ENCODE results near the gene GUCY1A1.

Gene GUCY1A1

GRCh38 chr4:155673453-155673979 lies 6.9 kb downstream of the GUCY1A1 start:
- H3K4me2 ChIP-seq (ENCODE audit: low read length), result no peak overlapping the region
- H3K27me3 ChIP-seq (ENCODE audit: control insufficient read depth, insufficient read depth, low read length), result no peaks in the 10 kb centered on the region
- no peak for TF ChIP-seq CTCF (IDR thresholded peaks at IDR 0.05)
- H3K79me2 ChIP-seq, result no peaks in the 10 kb centered on the region
- no peaks in the 10 kb centered on the region for H3K36me3 ChIP-seq (ENCODE audit: control insufficient read depth, insufficient read depth, low read length)
- H2AFZ ChIP-seq, result no peak overlapping the region
- no peaks in the 10 kb centered on the region for H3K9me3 ChIP-seq (ENCODE audit: control insufficient read depth, low read length)
- H3K4me3 ChIP-seq (ENCODE audit: low read depth, low read length), result no peak overlapping the region
- peaks cover 3% of the 10 kb centered on the region for H3K4me1 ChIP-seq
- no peak overlapping the region for H3K27ac ChIP-seq
- no peak overlapping the region for H3K9ac ChIP-seq

DNA sequence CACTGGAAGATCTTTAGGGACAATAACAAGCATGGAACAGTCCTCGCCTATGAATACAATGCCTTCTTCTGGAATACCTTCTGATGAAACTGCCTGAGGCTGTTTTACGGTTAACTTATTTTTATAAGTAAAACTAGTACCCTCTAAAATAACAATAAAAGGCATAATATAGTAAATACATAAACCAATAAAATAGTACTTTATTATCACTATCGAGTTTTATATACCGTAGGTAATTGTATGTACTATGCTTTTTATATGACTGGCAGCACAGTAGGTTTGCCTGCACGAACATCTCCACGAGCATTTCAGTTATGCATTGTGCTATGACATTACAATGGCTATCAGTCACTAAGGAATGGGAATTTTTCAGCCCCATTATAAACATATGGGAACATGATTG lies 8.0 kb downstream of the GUCY1A1 start:
- H3K9ac ChIP-seq, result no peak overlapping the region
- no peak overlapping the region for H2AFZ ChIP-seq
- no peaks in the 10 kb centered on the region for H3K27me3 ChIP-seq (ENCODE audit: control insufficient read depth, insufficient read depth, low read length)
- H3K27ac ChIP-seq, result no peak overlapping the region
- peaks cover 3% of the 10 kb centered on the region for H3K4me1 ChIP-seq
- no peaks in the 10 kb centered on the region for H3K9me3 ChIP-seq (ENCODE audit: control insufficient read depth, low read length)
- H3K36me3 ChIP-seq (ENCODE audit: control insufficient read depth, insufficient read depth, low read length), result no peaks in the 10 kb centered on the region
- no peak overlapping the region for H3K4me2 ChIP-seq (ENCODE audit: low read length)
- TF ChIP-seq CTCF (IDR thresholded peaks at IDR 0.05), result no peak
- H3K4me3 ChIP-seq (ENCODE audit: low read depth, low read length), result no peak overlapping the region
- no peaks in the 10 kb centered on the region for H3K79me2 ChIP-seq

GRCh38 chr4:155675709-155676429 lies 9.2 kb downstream of the GUCY1A1 start:
- no peak for TF ChIP-seq CTCF (IDR thresholded peaks at IDR 0.05)
- Histone ChIP-seq H3K9me3 (ENCODE audit: control insufficient read depth, low read length) (no peaks in the 10 kb centered on the region), H3K79me2 (no peaks in the 10 kb centered on the region), H3K9ac (no peak overlapping the region), H3K4me3 (ENCODE audit: low read depth, low read length) (no peak overlapping the region), H3K4me2 (ENCODE audit: low read length) (no peak overlapping the region), H3K27me3 (ENCODE audit: control insufficient read depth, insufficient read depth, low read length) (no peaks in the 10 kb centered on the region), H3K27ac (no peak overlapping the region), H2AFZ (peak overlapping the region; percentile 46), H3K4me1 (peaks cover 3% of the 10 kb centered on the region), H3K36me3 (ENCODE audit: control insufficient read depth, insufficient read depth, low read length) (no peaks in the 10 kb centered on the region)

DNA sequence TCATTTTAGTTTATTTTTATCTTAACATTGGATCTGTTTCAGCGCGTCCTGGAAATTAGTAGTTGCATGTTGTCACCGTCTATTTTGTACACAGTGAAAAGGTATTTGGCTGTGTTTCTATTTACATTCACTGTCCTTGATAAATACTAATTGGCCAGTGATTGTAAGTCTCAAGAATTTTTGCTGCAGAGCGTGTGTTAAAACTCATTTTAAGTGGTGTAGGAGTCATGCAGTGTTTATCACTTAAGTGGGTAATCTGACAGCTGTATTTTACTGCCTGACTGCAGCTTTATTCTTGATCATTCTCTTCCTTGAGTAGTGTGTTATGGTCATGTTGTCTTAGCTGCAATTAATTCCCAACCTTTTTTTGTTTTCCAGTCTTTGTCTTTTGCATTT lies 9.8 kb downstream of the GUCY1A1 start:
- Histone ChIP-seq H3K4me2 (ENCODE audit: low read length) (peak overlapping the region; percentile 7), H2AFZ (no peak overlapping the region), H3K9me3 (ENCODE audit: control insufficient read depth, low read length) (no peaks in the 10 kb centered on the region), H3K79me2 (no peaks in the 10 kb centered on the region), H3K36me3 (ENCODE audit: control insufficient read depth, insufficient read depth, low read length) (no peaks in the 10 kb centered on the region), H3K9ac (no peak overlapping the region), H3K4me1 (peaks cover 3% of the 10 kb centered on the region), H3K27me3 (ENCODE audit: control insufficient read depth, insufficient read depth, low read length) (no peaks in the 10 kb centered on the region), H3K27ac (no peak overlapping the region), H3K4me3 (ENCODE audit: low read depth, low read length) (no peak overlapping the region)
- no peak for TF ChIP-seq CTCF (IDR thresholded peaks at IDR 0.05)

DNA sequence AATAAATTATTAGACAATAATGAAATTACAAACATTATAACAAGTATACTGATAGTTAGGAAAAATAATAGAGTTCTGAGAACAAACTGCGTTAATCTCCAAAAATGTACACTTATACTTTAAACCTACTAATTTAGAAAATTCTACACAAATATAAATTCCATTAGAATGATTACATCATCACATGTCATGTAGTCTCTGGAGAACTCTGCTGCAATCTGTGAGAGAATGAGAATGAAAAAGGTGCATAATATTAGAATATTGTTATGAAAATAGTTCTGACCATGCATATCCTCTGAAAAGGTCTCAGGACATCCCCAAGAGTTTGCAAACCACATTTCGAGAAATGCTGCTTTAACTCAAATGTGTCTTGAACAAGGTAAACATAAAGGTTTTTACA lies 11.4 kb downstream of the GUCY1A1 start:
- no peaks in the 10 kb centered on the region for H3K79me2 ChIP-seq
- peaks cover 3% of the 10 kb centered on the region for H3K4me1 ChIP-seq
- no peak overlapping the region for H3K27ac ChIP-seq
- TF ChIP-seq CTCF (IDR thresholded peaks at IDR 0.05), result no peak
- no peak overlapping the region for H3K9ac ChIP-seq
- H3K36me3 ChIP-seq (ENCODE audit: control insufficient read depth, insufficient read depth, low read length), result no peaks in the 10 kb centered on the region
- no peak overlapping the region for H3K4me2 ChIP-seq (ENCODE audit: low read length)
- no peaks in the 10 kb centered on the region for H3K27me3 ChIP-seq (ENCODE audit: control insufficient read depth, insufficient read depth, low read length)
- H3K9me3 ChIP-seq (ENCODE audit: control insufficient read depth, low read length), result no peaks in the 10 kb centered on the region
- no peak overlapping the region for H2AFZ ChIP-seq
- no peak overlapping the region for H3K4me3 ChIP-seq (ENCODE audit: low read depth, low read length)
